NCI-H2196 (cell line): ENCODE results near the gene RNU1-3.
"Not testable (repeated sequence)": the region's sequence is repeated elsewhere in the genome, so short reads cannot be mapped to it uniquely, and the experiment has no call there.

ENCODE experiments used
- DNase-seq: peaks from one replicate; lab custom pipeline; 2025; ENCODE audit not compliant: unreplicated experiment; lab: John Stamatoyannopoulos, UW

RNU1-3 gene

DNA sequence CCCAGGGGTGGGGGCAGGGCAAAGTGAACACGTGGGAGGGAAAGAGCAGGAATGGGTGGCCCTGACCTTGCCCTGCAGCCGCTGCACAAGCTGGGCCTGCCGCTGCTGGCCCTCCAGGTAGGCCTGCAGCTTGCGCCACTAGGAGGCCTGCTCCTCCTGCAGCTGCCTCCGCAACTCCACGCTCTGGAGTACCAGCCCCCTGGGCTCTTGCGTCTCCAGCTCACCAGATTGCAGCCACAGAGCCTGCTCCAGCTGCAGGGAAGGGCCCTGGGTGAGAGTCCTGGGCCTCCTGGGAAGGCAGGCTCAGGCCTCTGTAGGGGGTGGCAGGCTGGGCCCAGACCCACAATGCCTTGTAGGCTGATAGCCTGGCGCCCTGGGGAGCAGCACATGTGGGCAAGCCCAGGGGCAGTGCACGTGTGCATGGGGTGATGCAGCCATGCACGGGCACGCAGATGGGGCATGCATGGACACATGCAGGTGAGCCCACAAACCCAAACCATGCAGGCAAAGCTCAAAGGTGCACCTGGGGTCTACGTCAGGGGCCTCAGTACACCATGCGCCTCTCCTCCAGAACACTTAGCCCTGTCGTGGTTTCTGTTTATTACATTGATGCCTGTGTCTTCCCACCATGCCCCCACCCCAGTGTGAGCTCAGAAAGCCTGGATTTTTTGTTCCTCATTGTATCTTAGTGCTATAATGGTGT, 9.6 kb downstream of the RNU1-3 start:
- not testable (repeated sequence) for DNase-seq

DNA sequence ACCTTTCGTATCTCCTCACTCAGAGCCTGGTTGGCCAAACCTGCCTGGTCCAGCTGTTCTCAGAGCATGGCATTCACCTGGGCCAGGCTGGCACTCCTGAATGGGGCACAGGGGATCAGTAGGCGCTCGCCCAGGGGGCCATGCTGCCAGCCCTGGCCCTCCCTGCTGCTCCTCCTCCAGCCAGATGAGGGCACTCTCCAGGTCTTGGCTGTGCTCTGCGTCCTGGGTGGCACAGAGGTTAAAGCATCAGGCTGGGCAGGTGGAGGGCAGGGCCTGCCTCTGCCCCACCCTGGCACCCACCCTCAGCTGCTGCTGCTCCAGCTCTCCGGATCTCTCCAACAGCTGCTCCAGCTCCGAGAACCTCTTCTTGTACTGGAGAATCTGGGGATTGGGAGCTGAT, 10.2 kb downstream of the RNU1-3 start:
- not testable (repeated sequence) for DNase-seq

DNA sequence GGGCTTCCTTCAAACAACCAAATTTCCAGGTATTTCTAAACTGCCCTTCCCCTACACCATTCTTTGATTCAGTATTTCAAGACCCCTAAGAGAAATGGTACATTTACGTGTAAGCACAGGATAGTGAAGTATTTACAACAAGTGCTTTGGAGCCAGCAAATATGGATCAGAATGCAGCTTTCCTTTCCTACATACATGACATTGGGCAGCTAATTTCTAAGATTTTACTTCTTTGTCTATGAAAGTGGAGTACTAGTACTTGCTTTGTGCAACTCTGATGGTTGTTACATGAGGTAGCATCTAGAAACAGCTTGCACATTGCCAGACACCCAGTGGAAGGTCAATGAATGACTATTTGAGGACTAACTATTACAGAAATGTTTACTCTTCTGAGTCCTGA, 15.2 kb downstream of the RNU1-3 start:
- not testable (repeated sequence) for DNase-seq

DNA sequence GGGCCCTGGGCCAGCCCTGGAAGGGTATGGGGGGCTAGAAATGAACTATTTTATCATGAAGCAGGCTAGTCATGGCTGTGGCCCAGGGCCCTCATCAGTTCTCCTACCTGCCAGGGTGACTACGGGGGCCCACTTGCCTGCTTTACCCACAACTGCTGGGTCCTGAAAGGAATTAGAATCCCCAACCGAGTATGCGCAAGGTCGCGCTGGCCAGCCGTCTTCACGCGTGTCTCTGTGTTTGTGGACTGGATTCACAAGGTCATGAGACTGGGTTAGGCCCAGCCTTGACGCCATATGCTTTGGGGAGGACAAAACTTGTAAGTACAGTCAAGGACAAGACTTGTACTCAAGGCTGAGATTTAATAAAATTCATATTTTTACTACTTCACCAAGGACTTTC, 16.8 kb downstream of the RNU1-3 start:
- not testable (repeated sequence) for DNase-seq

DNA sequence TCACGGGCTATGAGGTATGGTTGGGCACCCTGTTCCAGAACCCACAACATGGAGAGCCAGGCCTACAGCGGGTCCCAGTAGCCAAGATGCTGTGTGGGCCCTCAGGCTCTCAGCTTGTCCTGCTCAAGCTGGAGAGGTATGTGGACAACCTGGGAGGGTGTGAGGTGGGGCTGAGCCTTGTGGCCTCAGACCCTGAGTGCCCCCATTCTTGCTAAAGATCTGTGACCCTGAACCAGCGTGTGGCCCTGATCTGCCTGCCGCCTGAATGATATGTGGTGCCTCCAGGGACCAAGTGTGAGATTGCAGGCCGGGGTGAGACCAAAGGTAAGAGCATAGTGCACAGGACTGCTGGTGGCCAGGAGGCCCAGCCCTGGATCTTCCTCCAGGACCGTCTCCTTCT, 17.4 kb downstream of the RNU1-3 start:
- not testable (repeated sequence) for DNase-seq

DNA sequence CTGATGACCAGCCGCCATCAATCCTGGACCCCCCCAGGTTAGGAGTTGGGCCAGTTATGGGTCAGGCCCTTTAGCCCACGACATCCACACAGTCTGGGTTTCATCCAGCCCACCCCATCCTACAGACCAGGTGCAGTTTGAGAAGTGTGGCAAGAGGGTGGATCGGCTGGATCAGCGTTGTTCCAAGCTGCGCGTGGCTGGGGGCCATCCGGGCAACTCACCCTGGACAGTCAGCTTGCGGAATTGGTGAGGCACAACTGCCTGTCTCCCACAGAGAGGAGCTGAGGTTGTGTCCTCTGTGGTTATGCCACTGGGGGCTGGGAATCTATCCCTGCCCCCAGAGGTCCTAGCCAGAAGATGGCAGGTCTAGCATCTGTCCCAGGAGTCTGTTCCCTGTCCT, 18.0 kb downstream of the RNU1-3 start:
- DNase-seq, result not testable (repeated sequence)

DNA sequence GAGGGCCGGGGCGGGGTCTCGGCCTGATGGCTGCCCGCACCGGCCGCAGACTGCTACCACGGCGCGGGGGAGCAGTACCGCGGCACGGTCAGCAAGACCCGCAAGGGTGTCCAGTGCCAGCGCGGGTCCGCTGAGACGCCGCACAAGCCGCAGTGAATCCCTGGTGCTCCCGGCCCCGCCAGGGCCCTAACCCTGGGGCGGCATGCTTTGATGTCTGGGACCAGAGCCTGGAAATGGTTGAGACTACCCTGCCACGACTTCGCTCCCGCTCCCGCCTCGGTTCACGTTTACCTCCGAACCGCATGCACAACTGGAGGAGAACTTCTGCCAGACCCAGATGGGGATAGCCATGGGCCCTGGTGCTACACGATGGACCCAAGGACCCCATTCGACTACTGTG, 18.5 kb downstream of the RNU1-3 start:
- not testable (repeated sequence) for DNase-seq

DNA sequence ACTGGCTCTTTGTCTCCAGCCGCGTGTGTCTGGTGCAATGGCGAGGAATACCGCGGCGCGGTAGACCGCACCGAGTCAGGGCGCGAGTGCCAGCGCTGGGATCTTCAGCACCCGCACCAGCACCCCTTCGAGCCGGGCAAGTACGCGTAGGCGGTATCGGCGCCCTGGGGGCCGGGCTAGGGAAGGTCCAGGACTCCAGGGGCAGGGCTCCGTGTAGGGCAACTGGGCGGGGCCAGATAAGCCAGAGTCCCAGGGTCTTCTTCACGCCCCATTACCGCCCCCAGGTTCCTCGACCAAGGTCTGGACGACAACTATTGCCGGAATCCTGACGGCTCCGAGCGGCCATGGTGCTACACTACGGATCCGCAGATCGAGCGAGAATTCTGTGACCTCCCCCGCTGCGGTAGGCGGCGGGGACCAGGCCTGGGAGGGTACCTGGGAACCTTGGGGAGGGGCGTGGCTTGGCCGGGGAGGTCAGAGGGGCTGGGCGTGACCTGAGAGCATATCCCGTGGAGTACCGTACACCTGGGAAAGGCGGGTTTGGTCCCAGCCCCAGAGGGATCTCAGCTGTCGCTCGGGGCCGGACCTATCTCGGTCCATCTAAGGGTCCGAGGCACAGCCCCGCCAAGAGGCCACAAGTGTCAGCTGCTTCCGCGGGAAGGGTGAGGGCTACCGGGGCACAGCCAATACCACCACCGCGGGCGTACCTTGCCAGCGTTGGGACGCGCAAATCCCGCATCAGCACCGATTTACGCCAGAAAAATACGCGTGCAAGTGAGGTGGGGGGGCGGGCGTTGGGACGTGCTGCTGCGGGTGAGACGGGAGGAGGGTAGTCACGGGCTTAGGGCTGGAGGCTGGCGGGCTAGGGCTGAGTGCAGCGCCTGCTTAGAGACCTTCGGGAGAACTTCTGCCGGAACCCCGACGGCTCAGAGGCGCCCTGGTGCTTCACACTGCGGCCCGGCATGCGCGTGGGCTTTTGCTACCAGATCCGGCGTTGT, 19.3 kb downstream of the RNU1-3 start:
- DNase-seq, result not testable (repeated sequence)

DNA sequence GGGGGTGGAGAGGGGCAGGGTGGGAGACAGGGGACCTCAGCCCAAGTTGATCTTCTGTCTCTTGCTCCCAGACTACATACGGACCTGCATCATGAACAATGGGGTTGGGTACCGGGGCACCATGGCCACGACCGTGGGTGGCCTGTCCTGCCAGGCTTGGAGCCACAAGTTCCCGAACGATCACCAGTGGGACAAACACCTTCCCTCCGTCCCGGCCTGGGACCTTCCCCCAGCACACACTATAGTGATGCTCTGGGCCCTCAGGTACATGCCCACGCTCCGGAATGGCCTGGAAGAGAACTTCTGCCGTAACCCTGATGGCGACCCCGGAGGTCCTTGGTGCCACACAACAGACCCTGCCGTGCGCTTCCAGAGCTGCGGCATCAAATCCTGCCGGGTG, 20.0 kb downstream of the RNU1-3 start:
- not testable (repeated sequence) for DNase-seq

DNA sequence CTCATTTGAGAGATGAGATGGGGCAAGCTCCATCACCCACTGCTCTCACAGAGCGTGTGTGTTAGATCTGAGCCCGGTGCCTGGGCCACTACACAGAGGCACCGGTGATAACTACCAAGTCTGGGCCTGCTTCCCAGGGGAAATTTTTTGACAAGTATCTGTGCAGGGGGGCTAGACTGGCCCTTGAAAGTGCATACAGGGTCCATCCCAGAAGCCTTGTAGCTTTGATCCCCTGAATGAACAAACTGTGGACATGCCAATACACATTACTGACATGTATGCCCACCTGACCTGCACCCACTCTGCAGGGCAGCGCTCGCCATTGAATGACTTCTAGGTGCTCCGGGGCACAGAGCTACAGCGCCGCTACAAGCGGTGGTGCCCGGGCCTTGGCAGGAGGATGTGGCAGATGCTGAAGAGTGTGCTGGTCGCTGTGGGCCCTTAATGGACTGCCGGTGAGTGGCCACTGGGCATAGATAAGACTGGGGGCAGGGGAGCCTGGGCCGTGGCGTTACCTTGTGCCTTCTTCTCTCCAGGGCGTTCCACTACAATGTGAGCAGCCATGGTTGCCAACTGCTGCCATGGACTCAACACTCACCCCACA, 20.6 kb downstream of the RNU1-3 start:
- DNase-seq, result not testable (repeated sequence)

DNA sequence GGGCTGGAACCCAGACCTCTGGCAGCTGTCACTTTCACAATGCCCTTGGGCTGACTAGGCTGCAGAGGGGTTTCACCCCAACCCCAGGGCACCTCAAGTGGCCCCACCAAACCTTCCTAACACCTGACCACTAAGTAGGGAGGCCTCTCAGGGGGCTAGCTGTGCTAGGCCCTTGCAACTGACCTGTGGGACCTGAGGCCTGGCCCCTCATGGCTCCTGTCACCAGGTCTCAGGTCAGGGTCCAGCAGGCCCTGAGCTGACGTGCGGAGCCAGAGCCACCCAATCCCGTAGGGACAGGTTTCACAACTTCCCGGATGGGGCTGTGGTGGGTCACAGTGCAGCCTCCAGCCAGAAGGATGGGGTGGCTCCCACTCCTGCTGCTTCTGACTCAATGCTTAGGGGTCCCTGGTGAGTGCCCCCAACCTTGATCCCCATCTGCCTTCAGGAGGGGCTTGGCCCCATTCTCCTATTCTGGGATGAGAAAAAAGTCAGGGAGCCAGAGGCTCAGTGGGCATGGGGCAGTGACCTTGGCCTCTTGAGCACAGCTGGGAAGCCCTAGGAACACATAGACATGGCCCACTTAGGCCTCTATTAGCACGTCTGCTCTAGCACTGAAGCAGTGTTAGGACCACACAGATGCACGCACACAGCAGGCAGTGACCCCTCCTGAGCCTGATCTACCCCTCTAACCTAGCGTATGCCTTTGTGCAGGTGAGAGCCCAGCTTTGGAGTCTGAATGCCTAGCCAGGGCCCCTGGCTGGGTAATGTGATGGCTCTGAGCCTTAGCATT, 21.3 kb downstream of the RNU1-3 start:
- DNase-seq, result not testable (repeated sequence)

DNA sequence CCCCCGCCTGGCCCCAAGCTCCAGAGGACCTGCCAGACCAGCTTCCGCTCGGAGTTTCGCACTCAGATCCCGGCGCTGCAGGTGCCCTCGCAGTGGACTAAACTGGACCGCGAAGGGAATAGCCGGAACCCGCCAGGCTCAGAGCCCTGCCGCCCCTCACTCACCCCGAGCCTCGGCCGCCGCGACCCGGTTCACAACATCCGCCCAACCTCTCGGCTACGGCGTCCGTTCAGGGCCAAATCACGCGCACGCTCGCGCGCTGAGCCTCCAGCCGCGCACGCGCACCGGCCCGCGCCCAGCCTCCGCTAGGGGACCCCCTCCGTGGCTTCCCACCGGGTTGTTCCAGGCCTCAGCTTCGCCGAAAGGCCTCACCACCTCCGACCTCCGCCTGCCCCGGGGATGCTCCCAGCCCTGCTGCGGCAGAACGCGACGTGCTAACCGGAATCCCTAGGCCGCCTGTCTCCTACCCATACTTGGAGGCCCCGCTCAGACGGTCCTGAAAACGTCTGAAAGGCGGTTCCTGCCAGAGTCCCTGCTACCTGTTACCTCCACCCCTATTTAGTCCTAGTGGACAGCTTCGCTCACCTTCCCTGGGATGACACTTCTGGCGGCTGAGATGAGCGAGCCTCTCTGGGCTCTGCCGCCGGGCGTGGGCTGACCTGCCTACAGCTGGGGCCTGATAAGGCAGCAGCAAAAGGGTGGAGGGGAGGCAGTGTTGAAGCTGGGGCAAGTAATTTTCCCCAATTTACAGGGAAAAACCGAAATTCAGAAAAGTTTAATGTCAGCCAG, 22.1 kb downstream of the RNU1-3 start:
- peak; percentile 100 for DNase-seq

DNA sequence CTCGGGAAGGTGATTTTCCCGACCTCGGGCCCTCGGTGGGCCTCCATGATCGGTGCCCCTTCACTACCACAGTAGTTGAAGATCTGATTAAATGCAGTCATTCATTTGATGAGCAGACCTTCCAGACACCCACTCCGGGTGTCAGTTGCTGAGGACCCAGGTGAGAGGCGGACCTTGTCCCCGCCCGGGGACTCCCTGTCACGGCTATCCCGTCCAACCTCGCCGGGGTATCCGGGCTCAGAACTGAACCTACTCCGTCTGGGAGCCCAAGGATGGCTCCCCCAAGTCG, 22.6 kb downstream of the RNU1-3 start:
- no peak for DNase-seq

DNA sequence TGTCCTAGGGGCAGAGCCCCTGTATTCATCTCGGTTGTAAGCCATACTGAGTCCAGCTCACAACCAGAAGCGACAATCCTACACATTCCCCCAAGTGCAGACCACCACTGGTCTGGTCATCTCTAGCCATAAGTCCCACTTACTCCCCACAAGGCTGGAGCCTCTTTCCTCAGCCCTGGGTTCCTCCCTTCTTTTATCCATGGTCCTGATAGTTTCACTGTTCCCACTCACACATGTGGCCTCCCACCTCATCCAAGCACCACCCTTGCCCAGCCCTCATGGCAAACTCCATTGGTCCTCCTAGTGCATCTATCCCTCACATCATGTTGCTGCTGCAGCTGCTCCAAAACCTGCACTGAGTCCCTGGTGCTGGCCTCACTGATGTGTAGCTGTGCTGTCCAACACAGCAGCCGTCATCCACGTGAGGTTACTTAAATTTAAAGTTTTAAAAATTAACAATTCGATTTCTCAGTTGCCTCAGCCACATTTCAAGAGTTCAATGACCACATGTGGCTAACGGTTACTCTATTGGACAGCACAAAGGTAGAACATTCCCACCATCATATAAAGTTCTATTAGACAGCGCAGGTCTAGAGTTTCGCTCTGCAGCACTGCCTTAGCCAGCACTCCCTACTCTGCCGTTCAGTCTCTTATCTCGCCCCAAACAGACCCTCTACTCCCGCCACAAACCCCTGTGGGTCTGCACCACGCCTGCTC, 23.1 kb downstream of the RNU1-3 start:
- DNase-seq, result not testable (repeated sequence)

DNA sequence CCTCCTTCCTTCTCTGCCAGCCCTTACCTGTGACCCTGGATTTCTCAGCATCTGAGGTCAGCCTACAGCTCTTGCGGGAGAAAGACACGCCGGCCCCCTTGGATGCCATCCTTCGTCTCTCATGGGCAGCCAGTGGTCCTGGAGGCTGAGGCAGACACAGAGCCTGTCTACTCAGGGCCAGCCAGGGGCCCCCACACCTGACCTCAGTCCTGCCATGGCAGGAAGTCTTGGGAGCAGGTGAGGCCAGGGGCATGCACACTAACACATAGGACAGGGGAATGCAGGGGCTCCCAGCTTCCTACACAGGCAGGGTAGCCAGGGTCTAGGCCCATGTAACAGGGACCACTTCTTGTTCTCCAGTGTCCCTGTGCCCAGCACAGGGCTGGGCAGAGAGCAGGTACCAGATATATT, 23.7 kb downstream of the RNU1-3 start:
- not testable (repeated sequence) for DNase-seq

DNA sequence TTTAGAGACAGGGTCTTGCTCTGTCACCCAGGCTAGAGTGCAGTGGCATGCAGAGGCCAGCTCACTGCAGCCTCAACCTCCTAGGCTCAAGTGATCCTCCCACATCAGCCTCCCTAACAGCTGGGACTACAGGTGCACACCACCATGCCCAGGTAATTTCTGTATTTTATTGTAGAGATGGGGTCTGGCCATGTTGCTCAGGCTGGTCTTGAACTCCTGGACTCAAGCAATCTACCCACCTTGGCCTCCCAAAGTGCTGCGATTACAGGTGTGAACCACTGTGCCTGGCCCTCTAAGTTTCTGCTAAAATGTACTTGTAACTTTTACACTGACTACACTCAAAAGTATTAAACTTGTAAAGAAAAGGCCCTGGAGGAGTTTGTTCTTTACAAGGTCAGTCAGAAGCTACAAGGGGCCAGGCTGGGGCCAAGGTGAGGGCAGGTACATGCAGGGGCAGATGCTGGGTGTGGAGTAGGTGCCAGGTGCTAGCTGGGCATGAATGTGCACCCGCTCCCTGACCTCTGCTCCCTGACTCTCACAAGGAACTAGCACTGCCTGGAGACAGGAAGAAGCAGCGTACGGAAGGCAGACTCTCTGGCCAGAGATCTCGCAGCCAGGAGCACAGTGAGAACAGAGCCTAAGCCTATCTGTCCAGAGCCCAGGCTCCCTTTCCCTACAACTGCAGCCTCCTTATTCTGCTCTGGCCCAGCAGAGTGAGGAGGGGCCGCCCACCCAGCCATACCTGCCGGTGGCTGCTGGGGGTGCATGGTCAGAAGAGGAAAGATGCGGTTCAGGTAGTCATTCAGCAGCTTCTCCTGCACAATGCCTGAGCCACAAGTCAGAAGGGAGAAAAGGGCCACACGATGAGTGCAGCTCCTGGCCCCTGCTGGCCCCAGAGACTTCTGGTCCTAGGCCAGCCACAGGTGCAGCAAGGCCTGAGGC, 24.5 kb downstream of the RNU1-3 start:
- not testable (repeated sequence) for DNase-seq

DNA sequence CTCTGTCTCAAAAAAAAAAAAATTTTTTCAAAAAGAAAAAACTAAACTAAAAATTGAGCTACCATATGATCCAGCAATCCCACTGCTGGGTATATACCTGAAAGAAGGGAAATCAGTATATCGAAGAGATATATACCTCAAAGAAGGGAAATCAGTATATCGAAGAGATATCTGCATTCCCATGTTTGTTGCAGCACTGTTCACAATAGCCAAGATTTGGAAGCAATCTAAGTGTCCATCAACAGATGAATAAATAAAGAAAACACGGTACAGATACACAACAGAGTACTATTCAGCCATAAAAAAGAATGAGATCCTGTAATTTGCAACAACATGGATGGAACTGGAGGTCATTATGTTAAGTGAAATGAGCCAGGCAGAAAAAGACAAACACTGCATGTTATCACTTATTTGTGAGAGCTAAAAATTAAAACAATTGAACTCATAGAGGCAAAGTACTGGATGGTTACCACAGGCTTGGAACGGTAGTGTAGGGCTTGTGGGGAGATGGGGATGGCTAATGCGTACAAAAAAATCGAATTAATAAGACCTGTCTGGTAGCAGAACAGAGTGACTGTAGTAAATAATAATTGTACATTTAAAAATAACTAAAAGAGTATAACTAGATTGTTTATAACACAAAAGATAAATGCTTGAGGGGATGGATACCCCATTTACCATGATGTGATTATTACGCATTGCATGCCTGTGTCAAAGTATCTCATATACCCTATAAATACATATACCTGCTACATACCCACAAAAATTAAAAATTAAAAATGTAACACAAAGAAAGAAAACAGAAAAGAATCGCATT, 25.4 kb downstream of the RNU1-3 start:
- DNase-seq, result not testable (repeated sequence)
